Body of pancreas (tissue), 4 donors: ENCODE data around the gene DTWD2.
"Not testable (repeated sequence)": the region's sequence is repeated elsewhere in the genome, so short reads cannot be mapped to it uniquely, and the experiment has no call there.

ENCODE experiments used
- CTCF ChIP-seq, 7 experiments: fragments of 450-650 bp in 4 of 7; fragments of 200-600 bp in 3 of 7; sonication (generic) in 3 of 7; IDR thresholded peaks; one replicate each; pipeline ENCODE4 v1.5.1; 2016 to 2019; ENCODE audit warnings: antibody characterized with exemption in 7 of 7
- POLR2A ChIP-seq, 3 donors: fragments of 450-650 bp; IDR thresholded peaks; one replicate each; pipeline ENCODE4 v1.6.1; 2016; ENCODE audit warnings: antibody characterized with exemption in 3 of 3, mild to moderate bottlenecking in 2 of 3

GRCh38 chr5:118952306-118952705, 36.0 kb downstream of the DTWD2 start:
- not testable (repeated sequence) for TF ChIP-seq POLR2A, CTCF (IDR thresholded peaks at IDR 0.05)
